Stimulated activated CD4-positive, alpha-beta T cell treated with anti-CD3 and anti-CD28 coated beads, Interleukin-4, amount 100 ng/mL, for 48 hours (primary cell): ENCODE data around the gene ABCE1.
A peak's percentile ranks its signal among the peaks of the same experiment; 100 is the strongest.

Source experiments
- DNase-seq, 2 donors: peaks; one replicate each; pipeline ENCODE4 v3.0.0-alpha.2; 2020; ENCODE audit warnings: low read depth in 2 of 2

The ABCE1 gene

GRCh38 chr4:145097821-145098674 lies at the start of gene ABCE1, which contains the start of gene ANAPC10:
Gene ABCE1, plus strand, starts transcription at chr4:145098311. Its CDS starts 6,102 bp downstream, at chr4:145104413.
Gene ANAPC10, minus strand, starts transcription at chr4:145098196. Its CDS starts 2,097 bp downstream, at chr4:145096099.
- peak; percentile 94 to 95 for DNase-seq

GRCh38 chr4:145048817-145049216 lies 49.3 kb upstream of the ABCE1 start:
- DNase-seq, result no peak

GRCh38 chr4:145049241-145049640 lies 48.9 kb upstream of the ABCE1 start:
- no peak for DNase-seq

GRCh38 chr4:145055533-145056257 lies 42.4 kb upstream of the ABCE1 start:
- no peak for DNase-seq

- DNase-seq, result no peak
Observed at GRCh38 chr4:145056325-145057130, 41.6 kb upstream of the ABCE1 start.

- DNase-seq, result no peak
Observed at GRCh38 chr4:145058256-145058655, 39.9 kb upstream of the ABCE1 start.

GRCh38 chr4:145061318-145061920 lies 36.7 kb upstream of the ABCE1 start:
- DNase-seq, result no peak

GRCh38 chr4:145066063-145066501 lies 32.0 kb upstream of the ABCE1 start:
- DNase-seq, result no peak

- DNase-seq, result no peak
Observed at GRCh38 chr4:145069361-145069760, 28.8 kb upstream of the ABCE1 start.

GRCh38 chr4:145071560-145071959 lies 26.6 kb upstream of the ABCE1 start:
- no peak for DNase-seq

- DNase-seq, result no peak
Observed at GRCh38 chr4:145075742-145076468, 22.2 kb upstream of the ABCE1 start.

GRCh38 chr4:145076469-145076855 lies 21.6 kb upstream of the ABCE1 start:
- DNase-seq, result no peak

GRCh38 chr4:145081756-145082155 lies 16.4 kb upstream of the ABCE1 start:
- DNase-seq, result no peak

GRCh38 chr4:145083891-145084605 lies 14.1 kb upstream of the ABCE1 start:
- DNase-seq, result no peak

GRCh38 chr4:145090380-145090779 lies 7.7 kb upstream of the ABCE1 start:
- DNase-seq, result no peak

- DNase-seq, result no peak
Observed at GRCh38 chr4:145093638-145094037, 4.5 kb upstream of the ABCE1 start.

GRCh38 chr4:145097331-145097820 lies 735 bp upstream of the ABCE1 start:
- no peak for DNase-seq

GRCh38 chr4:145098675-145099037 lies 545 bp downstream of the ABCE1 start:
- peak; percentile 27 to 29 for DNase-seq

- no peak for DNase-seq
Observed at GRCh38 chr4:145099653-145100052, 1.5 kb downstream of the ABCE1 start.

- no peak for DNase-seq
Observed at GRCh38 chr4:145101091-145101490, 3.0 kb downstream of the ABCE1 start.
